Calu3 (cell line): Measurements from ENCODE around the gene LSS. TPM values are rescaled to one million over a fixed set of nuclear protein-coding genes. Genes with fewer than 3 reads are reported as not detected.

Experiments
- BruUV-seq: library from RNA; stranded (reverse); fragments of 400-500 nt; replicated peaks from 2 replicates; lab custom pipeline; 2021; lab: Mats Ljungman, UMichigan
- CTCF ChIA-PET: fragments of 300-600 bp; sonication (Branson Sonifier 250); formaldehyde crosslinking; loops from one replicate; lab custom pipeline; 2022; ENCODE audit warnings: antibody characterized with exemption; lab: Charles Lee
- DNase-seq: peaks from one replicate; pipeline ENCODE4 v3.0.0; 2022
- H3K27ac Mint-ChIP-seq: one replicate; pipeline ENCODE4 v1.8.0; 2022; ENCODE audit warnings: mixed read lengths; ENCODE audit not compliant: unreplicated experiment
- H3K27me3 Mint-ChIP-seq: one replicate; pipeline ENCODE4 v1.8.0; 2022; ENCODE audit warnings: mixed read lengths; ENCODE audit not compliant: unreplicated experiment
- H3K36me3 Mint-ChIP-seq: one replicate; pipeline ENCODE4 v1.8.0; 2022; ENCODE audit warnings: mild to moderate bottlenecking, moderate library complexity, mixed read lengths; ENCODE audit not compliant: insufficient read depth, unreplicated experiment
- H3K4me1 Mint-ChIP-seq: one replicate; pipeline ENCODE4 v1.8.0; 2022; ENCODE audit warnings: mild to moderate bottlenecking, low read depth, mixed read lengths; ENCODE audit not compliant: unreplicated experiment
- H3K4me3 Mint-ChIP-seq: one replicate; pipeline ENCODE4 v1.8.0; 2022; ENCODE audit warnings: mild to moderate bottlenecking, low read depth, moderate library complexity, mixed read lengths; ENCODE audit not compliant: unreplicated experiment
- H3K9me3 Mint-ChIP-seq: one replicate; pipeline ENCODE4 v1.8.0; 2022; ENCODE audit warnings: low read depth, mixed read lengths; ENCODE audit not compliant: unreplicated experiment
- CTCF ChIP-seq: fragments of 200-600 bp; IDR thresholded peaks from one replicate; pipeline ENCODE4 v1.8.0; 2022; ENCODE audit warnings: antibody characterized with exemption; ENCODE audit not compliant: unreplicated experiment
- intact Hi-C: fragments of 100-400 bp; cut with micrococcal nuclease; formaldehyde crosslinking; loops from one replicate; pipeline ENCODE4 v1.10.0; 2022; ENCODE audit not compliant: unreplicated experiment
- total RNA-seq: library from RNA; stranded (reverse); gene quantifications from 2 replicates; pipeline ENCODE4 v1.2.3, GENCODE V29; 2022

Gene LSS
- total RNA-seq, 1 experiment from 2014 or later = 55.1 TPM

GRCh38 chr21:46168238-46168637, 60.3 kb downstream of the LSS start:
- no peak overlapping the region for H3K27ac Mint-ChIP-seq
- no peaks in the 10 kb centered on the region for H3K9me3 Mint-ChIP-seq
- BruUV-seq = no TSS peak
- peaks cover 6% of the 10 kb centered on the region for H3K27me3 Mint-ChIP-seq
- CTCF ChIA-PET = no interaction called here
- no peak for TF ChIP-seq CTCF
- no peaks in the 10 kb centered on the region for H3K36me3 Mint-ChIP-seq
- no peak for DNase-seq
- H3K4me1 Mint-ChIP-seq = no peaks in the 10 kb centered on the region
- no peak overlapping the region for H3K4me3 Mint-ChIP-seq
- intact Hi-C loops = no loop called here

GRCh38 chr21:46165098-46165497, 63.5 kb downstream of the LSS start:
- H3K27me3 Mint-ChIP-seq = peaks cover 16% of the 10 kb centered on the region
- H3K27ac Mint-ChIP-seq = no peak overlapping the region
- peaks cover 11% of the 10 kb centered on the region for H3K36me3 Mint-ChIP-seq
- CTCF ChIA-PET = no interaction called here
- H3K9me3 Mint-ChIP-seq = no peaks in the 10 kb centered on the region
- no peak for TF ChIP-seq CTCF
- DNase-seq = no peak
- BruUV-seq = no TSS peak
- H3K4me1 Mint-ChIP-seq = no peaks in the 10 kb centered on the region
- intact Hi-C loops = no loop called here
- H3K4me3 Mint-ChIP-seq = no peak overlapping the region

GRCh38 chr21:46163380-46163779, 65.2 kb downstream of the LSS start:
- BruUV-seq = no TSS peak
- H3K27me3 Mint-ChIP-seq = peaks cover 16% of the 10 kb centered on the region
- H3K4me1 Mint-ChIP-seq = no peaks in the 10 kb centered on the region
- CTCF ChIA-PET = no interaction called here
- H3K9me3 Mint-ChIP-seq = no peaks in the 10 kb centered on the region
- intact Hi-C loops = no loop called here
- peaks cover 16% of the 10 kb centered on the region for H3K36me3 Mint-ChIP-seq
- no peak for TF ChIP-seq CTCF
- no peak overlapping the region for H3K27ac Mint-ChIP-seq
- H3K4me3 Mint-ChIP-seq = no peak overlapping the region
- no peak for DNase-seq

GRCh38 chr21:46161633-46162592, 66.7 kb downstream of the LSS start:
- Mint-ChIP-seq H3K9me3 (no peaks in the 10 kb centered on the region), H3K27ac (no peak overlapping the region), H3K27me3 (peaks cover 16% of the 10 kb centered on the region), H3K36me3 (peaks cover 16% of the 10 kb centered on the region), H3K4me3 (no peak overlapping the region), H3K4me1 (no peaks in the 10 kb centered on the region)
- CTCF ChIA-PET = no interaction called here
- DNase-seq = no peak
- BruUV-seq = no TSS peak
- TF ChIP-seq CTCF = no peak
- intact Hi-C loops = no loop called here
